ENCODE results near the gene PAX5.

Gene PAX5

GRCh38 chr9:36928670-36929349 lies 105.3 kb downstream of the PAX5 start (continued):
- TF ChIP-seq ZNF324 (tag by site-specific recombination; IDR thresholded peaks at IDR 0.05) (no peak), ZXDB (tag by site-specific recombination; IDR thresholded peaks at IDR 0.05) (peak; percentile 71), ZBTB8A (tag by site-specific recombination; IDR thresholded peaks at IDR 0.05) (peak; percentile 51), ZNF837 (tag by site-specific recombination; IDR thresholded peaks at IDR 0.05) (no peak), SP3 (tag by site-specific recombination; IDR thresholded peaks at IDR 0.05) (no peak), ZNF530 (tag by site-specific recombination; IDR thresholded peaks at IDR 0.05; ENCODE audit: low read depth) (no peak), WT1 (tag by site-specific recombination; IDR thresholded peaks at IDR 0.05) (peak; percentile 55; the same call in 1 of the 2 replicates), HOXD13 (CRISPR knock-in tag; IDR thresholded peaks at IDR 0.05; ENCODE audit: borderline replicate concordance) (peak; percentile 92), ZNF670 (tag by site-specific recombination; IDR thresholded peaks at IDR 0.05; ENCODE audit: low read depth) (no peak), ZNF155 (tag by site-specific recombination; IDR thresholded peaks at IDR 0.05) (no peak), EGR2 (tag by site-specific recombination; IDR thresholded peaks at IDR 0.05; ENCODE audit: low read depth) (peak; percentile 63), ZNF239 (tag by site-specific recombination; IDR thresholded peaks at IDR 0.05) (no peak), ZEB2 (tag by site-specific recombination; IDR thresholded peaks at IDR 0.05) (peak; percentile 76), ZNF544 (tag by site-specific recombination; IDR thresholded peaks at IDR 0.05) (no peak), ZNF623 (tag by site-specific recombination; IDR thresholded peaks at IDR 0.05) (no peak), BCL6B (tag by site-specific recombination; IDR thresholded peaks at IDR 0.05) (no peak), ZNF138 (tag by site-specific recombination; IDR thresholded peaks at IDR 0.05; ENCODE audit: borderline replicate concordance) (no peak), AEBP2 (tag by site-specific recombination; IDR thresholded peaks at IDR 0.05; ENCODE audit: borderline replicate concordance) (no peak), KLF7 (tag by site-specific recombination; IDR thresholded peaks at IDR 0.05; ENCODE audit: borderline replicate concordance) (no peak; the same call in 1 of the 2 replicates), ZNF350 (tag by site-specific recombination; IDR thresholded peaks at IDR 0.05) (no peak), ZNF48 (tag by site-specific recombination; IDR thresholded peaks at IDR 0.05) (no peak), SCRT1 (tag by site-specific recombination; IDR thresholded peaks at IDR 0.05; ENCODE audit: borderline replicate concordance) (no peak), ZNF580 (tag by site-specific recombination; IDR thresholded peaks at IDR 0.05) (peak; percentile 60), ZNF639 (tag by site-specific recombination; IDR thresholded peaks at IDR 0.05) (no peak), ZNF518A (tag by site-specific recombination; conservative IDR thresholded peaks at IDR 0.05; ENCODE audit: low read depth) (no peak), ZFP37 (tag by site-specific recombination; IDR thresholded peaks at IDR 0.05) (no peak), ZNF76 (tag by site-specific recombination; IDR thresholded peaks at IDR 0.05; ENCODE audit: borderline replicate concordance, low read depth) (0 out of 2 replicates have a peak, but pooled peaks have one; percentile 18)

Measured in HEK293 (cell line).